Body of pancreas (tissue), 4 donors: ENCODE results near the gene CLDN14.

Experiments used
- POLR2A ChIP-seq, 3 donors: fragments of 450-650 bp; IDR thresholded peaks; one replicate each; pipeline ENCODE4 v1.6.1; 2016; ENCODE audit warnings: antibody characterized with exemption in 3 of 3, mild to moderate bottlenecking in 2 of 3
- TF ChIP-seq, protein P1 (sequence below), 7 experiments: fragments of 450-650 bp in 4 of 7; fragments of 200-600 bp in 3 of 7; sonication (generic) in 3 of 7; IDR thresholded peaks; one replicate each; pipeline ENCODE4 v1.5.1; 2016 to 2019; ENCODE audit warnings: antibody characterized with exemption in 7 of 7

DNA sequence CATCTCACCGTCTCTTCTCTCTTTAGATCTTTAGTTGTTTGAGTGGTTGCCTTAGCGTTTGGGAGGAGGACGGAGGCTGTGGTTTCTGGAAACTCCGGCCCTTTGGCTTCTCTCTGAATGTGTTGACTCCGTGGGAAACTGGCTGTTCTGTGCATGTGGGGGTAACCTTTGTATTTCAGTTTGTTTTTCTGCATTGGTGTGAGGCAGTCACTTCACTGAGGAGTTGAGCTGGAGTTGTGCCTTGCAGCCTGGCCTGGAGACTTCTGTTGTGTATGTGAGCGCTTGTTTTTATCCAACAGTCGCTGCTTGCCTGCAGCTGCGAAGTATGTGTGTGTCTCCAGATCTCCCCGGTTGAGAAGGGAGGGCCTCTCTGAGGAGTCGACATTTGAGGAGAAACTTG lies 33.6 kb downstream of the CLDN14 start:
- TF ChIP-seq, protein P1, sequence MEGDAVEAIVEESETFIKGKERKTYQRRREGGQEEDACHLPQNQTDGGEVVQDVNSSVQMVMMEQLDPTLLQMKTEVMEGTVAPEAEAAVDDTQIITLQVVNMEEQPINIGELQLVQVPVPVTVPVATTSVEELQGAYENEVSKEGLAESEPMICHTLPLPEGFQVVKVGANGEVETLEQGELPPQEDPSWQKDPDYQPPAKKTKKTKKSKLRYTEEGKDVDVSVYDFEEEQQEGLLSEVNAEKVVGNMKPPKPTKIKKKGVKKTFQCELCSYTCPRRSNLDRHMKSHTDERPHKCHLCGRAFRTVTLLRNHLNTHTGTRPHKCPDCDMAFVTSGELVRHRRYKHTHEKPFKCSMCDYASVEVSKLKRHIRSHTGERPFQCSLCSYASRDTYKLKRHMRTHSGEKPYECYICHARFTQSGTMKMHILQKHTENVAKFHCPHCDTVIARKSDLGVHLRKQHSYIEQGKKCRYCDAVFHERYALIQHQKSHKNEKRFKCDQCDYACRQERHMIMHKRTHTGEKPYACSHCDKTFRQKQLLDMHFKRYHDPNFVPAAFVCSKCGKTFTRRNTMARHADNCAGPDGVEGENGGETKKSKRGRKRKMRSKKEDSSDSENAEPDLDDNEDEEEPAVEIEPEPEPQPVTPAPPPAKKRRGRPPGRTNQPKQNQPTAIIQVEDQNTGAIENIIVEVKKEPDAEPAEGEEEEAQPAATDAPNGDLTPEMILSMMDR (IDR thresholded peaks at IDR 0.05): no peak
- no peak for TF ChIP-seq POLR2A (IDR thresholded peaks at IDR 0.05)
